ENCODE data around the gene DPM1. TPM values are rescaled to one million over a fixed set of nuclear protein-coding genes. Genes with fewer than 3 reads are reported as not detected.

The DPM1 gene
- total RNA-seq, 1 experiment from 2014 or later: 138 TPM

- Histone ChIP-seq H3K36me3 (peaks cover 72% of the 10 kb centered on the region), H3K4me1 (replicated peaks) (peaks cover 29% of the 10 kb centered on the region), H3K4me3 (peak overlapping the region; percentile 78), H3K9me3 (replicated peaks) (no peaks in the 10 kb centered on the region), H3K27ac (peak overlapping the region; percentile 56), H3K27me3 (replicated peaks) (no peaks in the 10 kb centered on the region)
- DNase-seq (ENCODE audit: low read depth in 1 of 2, low spot score in 2 of 2): peak in 1 of 2 experiments; percentile 44
These were observed 28.0 kb downstream of the DPM1 start for GRCh38 chr20:50930139-50930975.

- 0 out of 2 replicates have a peak overlapping the region, but pooled peaks have one; percentile 5 for H3K27ac ChIP-seq
- H3K4me1 ChIP-seq (replicated peaks): peaks cover 29% of the 10 kb centered on the region
These were observed 28.8 kb downstream of the DPM1 start for GRCh38 chr20:50929299-50930138.

DNA sequence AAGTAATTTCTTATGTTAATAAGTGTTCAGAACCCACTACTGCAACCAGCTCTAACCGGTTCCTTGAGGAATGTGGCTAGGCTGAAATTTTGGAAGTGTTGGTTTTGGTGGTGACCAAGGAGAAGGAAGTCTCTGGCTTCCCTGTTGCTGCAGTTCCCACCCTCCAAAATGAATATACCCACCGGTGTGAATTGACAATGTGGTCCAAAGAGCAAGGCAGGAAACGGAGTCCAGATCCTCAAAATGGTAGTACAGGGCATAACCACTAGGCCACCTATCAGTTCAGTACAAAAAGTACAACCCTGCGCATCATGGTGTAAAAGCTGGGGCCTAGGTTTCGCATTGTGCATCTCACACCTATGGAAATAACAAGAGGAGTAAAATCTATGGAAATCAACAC, 29.9 kb downstream of the DPM1 start:
- DNase-seq (ENCODE audit: low read depth in 1 of 2, low spot score in 2 of 2): no peak
- Histone ChIP-seq H3K4me1 (replicated peaks) (peaks cover 29% of the 10 kb centered on the region), H3K9me3 (replicated peaks) (no peaks in the 10 kb centered on the region), H3K36me3 (peaks cover 71% of the 10 kb centered on the region), H3K27ac (no peak overlapping the region), H3K27me3 (replicated peaks) (no peaks in the 10 kb centered on the region), H3K4me3 (no peak overlapping the region; the same call in 1 of the 2 replicates)

More at GRCh38 chr20:50929299-50930138, 28.8 kb downstream of the DPM1 start:
- DNase-seq (ENCODE audit: low read depth in 1 of 2, low spot score in 2 of 2): peak; percentile 91 to 95
- H3K4me3 ChIP-seq: peak overlapping the region; percentile 78
- peaks cover 72% of the 10 kb centered on the region for H3K36me3 ChIP-seq
- no peaks in the 10 kb centered on the region for H3K27me3 ChIP-seq (replicated peaks)
- H3K9me3 ChIP-seq (replicated peaks): no peaks in the 10 kb centered on the region

DNA sequence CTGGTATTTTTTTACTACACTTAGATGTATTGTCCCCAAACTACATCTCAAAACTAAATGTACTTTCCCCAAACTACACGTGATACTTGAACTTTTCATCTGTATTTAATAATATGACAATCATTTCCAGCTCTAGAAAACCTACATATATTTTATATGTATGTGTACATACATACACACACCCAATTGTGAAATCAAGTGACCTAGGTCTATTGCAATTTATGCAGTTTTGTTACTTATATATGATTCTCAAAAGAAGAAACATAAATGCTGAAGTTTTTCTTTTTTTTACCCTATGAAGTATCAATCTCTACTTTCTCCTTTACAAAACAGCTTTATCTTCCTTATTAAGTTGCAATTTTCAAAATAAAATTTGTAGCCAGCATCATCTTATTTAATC, 31.8 kb downstream of the DPM1 start:
- H3K9me3 ChIP-seq (replicated peaks): no peaks in the 10 kb centered on the region
- peaks cover 14% of the 10 kb centered on the region for H3K4me1 ChIP-seq (replicated peaks)
- DNase-seq (ENCODE audit: low read depth in 1 of 2, low spot score in 2 of 2): no peak
- peaks cover 75% of the 10 kb centered on the region for H3K36me3 ChIP-seq
- H3K4me3 ChIP-seq: no peak overlapping the region
- H3K27ac ChIP-seq: no peak overlapping the region
- H3K27me3 ChIP-seq (replicated peaks): no peaks in the 10 kb centered on the region

DNA sequence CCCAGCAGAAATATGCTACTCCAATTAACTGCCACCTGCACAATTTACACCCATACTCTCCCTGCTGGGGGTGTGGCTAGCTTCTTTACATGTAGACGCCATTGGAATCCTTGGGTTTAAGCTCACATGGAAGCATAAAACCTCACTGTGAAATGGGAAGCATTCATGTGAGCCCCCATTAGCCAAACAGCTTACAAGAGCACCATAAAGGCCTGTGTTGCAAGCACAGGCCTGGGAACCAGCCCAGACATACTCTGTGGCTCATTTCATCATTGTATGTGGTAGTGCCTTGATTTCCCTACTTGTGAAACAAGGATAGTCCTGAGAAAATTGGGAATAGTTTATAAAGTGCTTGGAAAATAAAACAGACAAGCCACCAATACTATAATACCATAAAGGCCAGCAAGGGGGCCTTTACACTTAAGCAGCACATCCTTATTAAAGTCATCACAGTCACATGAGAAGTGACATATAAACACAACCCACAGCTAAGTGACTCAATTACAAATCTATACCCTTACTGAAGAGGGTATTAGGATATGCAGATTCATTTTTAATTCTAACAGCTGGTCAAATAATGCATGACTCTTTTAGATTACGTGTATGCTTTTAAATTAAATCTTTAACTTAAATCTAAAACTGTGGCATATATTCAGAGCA, 33.9 kb downstream of the DPM1 start:
- H3K27ac ChIP-seq: no peak overlapping the region
- H3K27me3 ChIP-seq (replicated peaks): no peaks in the 10 kb centered on the region
- peaks cover 11% of the 10 kb centered on the region for H3K4me1 ChIP-seq (replicated peaks)
- no peak for DNase-seq (ENCODE audit: low read depth in 1 of 2, low spot score in 2 of 2)
- H3K9me3 ChIP-seq (replicated peaks): no peaks in the 10 kb centered on the region
- peaks cover 80% of the 10 kb centered on the region for H3K36me3 ChIP-seq
- no peak overlapping the region for H3K4me3 ChIP-seq

DNA sequence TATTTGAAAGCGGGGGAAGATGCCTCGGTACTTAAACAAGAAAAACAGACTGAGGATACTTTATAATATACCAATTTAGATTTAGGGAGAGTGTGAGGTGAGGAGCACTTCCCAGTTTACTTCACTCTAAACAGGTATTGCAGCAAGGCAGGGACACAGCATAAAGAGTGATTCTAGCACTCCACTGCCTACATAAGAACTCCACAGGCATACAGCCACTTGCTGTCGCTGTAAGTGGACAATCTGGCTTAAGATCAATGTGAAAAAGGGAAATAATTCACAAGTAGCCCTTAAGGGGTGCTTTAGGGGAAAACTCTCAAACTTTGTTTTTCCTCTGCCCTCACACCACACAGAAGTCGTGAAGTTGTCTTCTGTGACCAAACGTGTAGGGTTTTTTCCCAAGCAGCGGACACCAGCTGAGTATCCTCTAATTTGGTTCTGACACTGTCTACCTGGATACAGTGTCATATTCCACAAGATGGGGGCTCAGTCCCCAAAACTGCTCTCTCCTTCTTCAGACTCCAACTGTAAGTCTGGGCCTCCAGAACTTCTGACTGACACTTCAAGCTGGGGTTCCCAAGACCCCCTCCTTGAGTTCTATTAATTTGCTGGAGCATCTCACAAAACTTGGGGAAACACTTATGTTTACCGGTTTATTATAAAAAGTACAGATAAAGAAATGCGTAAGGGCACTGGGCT, 36.4 kb downstream of the DPM1 start:
- no peaks in the 10 kb centered on the region for H3K4me1 ChIP-seq (replicated peaks)
- peaks cover 75% of the 10 kb centered on the region for H3K36me3 ChIP-seq
- no peak for DNase-seq (ENCODE audit: low read depth in 1 of 2, low spot score in 2 of 2)
- no peak overlapping the region for H3K27ac ChIP-seq
- H3K9me3 ChIP-seq (replicated peaks): no peaks in the 10 kb centered on the region
- no peaks in the 10 kb centered on the region for H3K27me3 ChIP-seq (replicated peaks)
- H3K4me3 ChIP-seq: no peak overlapping the region

- no peak for DNase-seq (ENCODE audit: low read depth in 1 of 2, low spot score in 2 of 2)
- H3K4me1 ChIP-seq (replicated peaks): no peaks in the 10 kb centered on the region; the same call in 1 of the 2 replicates
These were observed 37.3 kb downstream of the DPM1 start for GRCh38 chr20:50920997-50921396.

GRCh38 chr20:50919567-50919966, 38.8 kb downstream of the DPM1 start:
- no peak for DNase-seq (ENCODE audit: low read depth in 1 of 2, low spot score in 2 of 2)
- Histone ChIP-seq H3K9me3 (replicated peaks) (no peaks in the 10 kb centered on the region), H3K27me3 (replicated peaks) (no peaks in the 10 kb centered on the region), H3K4me1 (replicated peaks) (peaks cover 2% of the 10 kb centered on the region), H3K4me3 (no peak overlapping the region), H3K27ac (no peak overlapping the region), H3K36me3 (peaks cover 62% of the 10 kb centered on the region)

More at GRCh38 chr20:50920997-50921396, 37.3 kb downstream of the DPM1 start:
- Histone ChIP-seq H3K36me3 (peaks cover 74% of the 10 kb centered on the region), H3K27ac (peak overlapping the region; percentile 15; the same call in 1 of the 2 replicates), H3K4me3 (no peak overlapping the region), H3K9me3 (replicated peaks) (no peaks in the 10 kb centered on the region), H3K27me3 (replicated peaks) (no peaks in the 10 kb centered on the region)

DNA sequence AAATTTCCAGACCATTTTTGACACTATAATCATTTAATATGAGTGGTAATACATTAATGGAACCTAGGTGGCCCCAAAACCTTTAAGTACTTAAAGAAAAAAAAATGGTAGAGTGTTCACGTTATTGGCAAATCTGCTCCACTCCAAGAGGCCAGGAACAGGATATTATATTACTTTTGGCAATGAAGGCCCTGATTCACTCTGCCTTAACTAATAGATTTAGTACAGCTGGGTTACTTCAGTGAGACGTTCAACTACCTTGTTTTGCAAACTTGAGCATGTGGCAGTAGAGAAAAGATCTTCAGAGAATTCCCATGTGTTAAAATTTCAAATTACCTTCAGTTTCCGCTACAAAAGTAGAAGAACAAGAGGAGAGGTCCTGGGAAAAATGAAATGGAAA, 39.9 kb downstream of the DPM1 start:
- H3K27me3 ChIP-seq (replicated peaks): no peaks in the 10 kb centered on the region
- no peaks in the 10 kb centered on the region for H3K9me3 ChIP-seq (replicated peaks)
- no peak overlapping the region for H3K4me3 ChIP-seq
- H3K36me3 ChIP-seq: peaks cover 61% of the 10 kb centered on the region
- H3K27ac ChIP-seq: no peak overlapping the region
- H3K4me1 ChIP-seq (replicated peaks): peaks cover 14% of the 10 kb centered on the region
- no peak for DNase-seq (ENCODE audit: low read depth in 1 of 2, low spot score in 2 of 2)

DNA sequence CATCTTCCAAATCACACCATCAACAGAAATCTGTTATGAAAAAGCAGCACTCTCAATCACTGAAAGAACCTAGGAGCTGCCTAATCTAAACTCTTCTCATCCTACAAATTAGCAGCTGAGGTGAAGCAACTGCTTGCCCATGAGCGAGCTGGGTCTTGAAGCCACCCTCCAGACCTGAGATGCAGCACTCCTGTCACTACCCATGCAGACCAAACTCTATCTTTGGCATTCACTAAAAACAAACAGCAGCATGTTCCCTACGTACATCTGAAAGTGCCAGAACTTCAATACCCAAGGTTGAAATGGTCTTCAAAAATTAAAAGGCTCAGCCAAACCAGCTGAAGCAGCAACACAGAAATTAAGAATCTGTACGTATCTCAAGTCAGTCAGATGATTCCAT, 41.4 kb downstream of the DPM1 start:
- Histone ChIP-seq H3K27ac (no peak overlapping the region), H3K4me3 (no peak overlapping the region), H3K36me3 (peaks cover 60% of the 10 kb centered on the region), H3K4me1 (replicated peaks) (peaks cover 14% of the 10 kb centered on the region), H3K27me3 (replicated peaks) (no peaks in the 10 kb centered on the region), H3K9me3 (replicated peaks) (no peaks in the 10 kb centered on the region)
- DNase-seq (ENCODE audit: low read depth in 1 of 2, low spot score in 2 of 2): no peak

DNA sequence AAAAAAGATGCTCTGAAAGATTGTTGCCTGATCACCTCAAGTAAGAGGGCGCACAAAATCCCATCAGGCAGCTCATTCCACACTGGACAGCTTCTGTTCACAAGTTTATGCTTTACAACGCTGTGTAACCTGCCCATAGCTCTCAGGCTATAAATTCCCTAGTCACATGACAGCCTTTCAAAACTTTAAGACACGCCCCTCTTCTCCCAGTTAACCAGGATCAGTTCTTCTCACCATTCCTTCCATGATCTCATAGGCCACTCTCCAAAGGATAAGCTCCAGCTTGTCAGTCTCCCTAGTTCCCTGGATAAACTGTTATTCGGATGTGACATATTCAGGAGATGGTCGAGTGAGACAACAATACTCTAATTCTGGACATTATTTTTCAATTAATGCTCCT, 42.1 kb downstream of the DPM1 start:
- peaks cover 53% of the 10 kb centered on the region for H3K36me3 ChIP-seq
- DNase-seq (ENCODE audit: low read depth in 1 of 2, low spot score in 2 of 2): no peak
- no peaks in the 10 kb centered on the region for H3K9me3 ChIP-seq (replicated peaks)
- peaks cover 14% of the 10 kb centered on the region for H3K4me1 ChIP-seq (replicated peaks)
- no peaks in the 10 kb centered on the region for H3K27me3 ChIP-seq (replicated peaks)
- H3K4me3 ChIP-seq: no peak overlapping the region
- H3K27ac ChIP-seq: no peak overlapping the region

DNA sequence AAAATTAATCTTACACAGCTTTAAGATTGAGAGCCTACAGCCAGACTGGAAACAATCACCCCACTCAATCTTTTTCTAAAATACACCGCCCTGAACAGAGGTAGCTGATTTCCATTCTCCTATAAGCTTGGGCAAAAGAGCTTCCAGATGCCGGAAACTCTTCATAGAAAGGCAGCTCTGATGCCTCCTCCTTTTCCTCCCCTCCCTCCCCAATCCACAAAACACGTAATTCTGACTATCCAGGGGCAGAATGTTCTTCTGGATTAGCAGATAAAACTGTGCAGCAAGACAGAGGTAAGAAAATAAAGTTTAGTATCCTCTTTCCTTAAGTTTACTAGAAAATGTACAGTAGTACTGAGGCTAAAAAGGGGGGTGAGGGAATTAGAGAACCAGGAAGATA, 42.9 kb downstream of the DPM1 start:
- no peak overlapping the region for H3K27ac ChIP-seq

More for the DNA sequence above, 42.9 kb downstream of the DPM1 start:
- H3K4me3 ChIP-seq: no peak overlapping the region
- H3K27me3 ChIP-seq (replicated peaks): no peaks in the 10 kb centered on the region
- H3K36me3 ChIP-seq: peaks cover 49% of the 10 kb centered on the region
- H3K9me3 ChIP-seq (replicated peaks): no peaks in the 10 kb centered on the region
- peaks cover 14% of the 10 kb centered on the region for H3K4me1 ChIP-seq (replicated peaks)
- no peak for DNase-seq (ENCODE audit: low read depth in 1 of 2, low spot score in 2 of 2)
